Spleen (tissue), 3 donors: ENCODE measurements around the gene RSL24D1.
"Not testable (repeated sequence)": the region's sequence is repeated elsewhere in the genome, so short reads cannot be mapped to it uniquely, and the experiment has no call there.

ENCODE experiments used
- POLR2A ChIP-seq, 3 donors: fragments of 450-650 bp; IDR thresholded peaks; one replicate each; pipeline ENCODE4 v1.5.1; 2017; ENCODE audit warnings: antibody characterized with exemption in 3 of 3, mild to moderate bottlenecking in 1 of 3
- POLR2AphosphoS5 ChIP-seq, 3 donors: sonication (generic); formaldehyde crosslinking; IDR thresholded peaks; one replicate each; pipeline ENCODE4 v1.5.1; 2017; ENCODE audit warnings: antibody characterized with exemption in 3 of 3

DNA sequence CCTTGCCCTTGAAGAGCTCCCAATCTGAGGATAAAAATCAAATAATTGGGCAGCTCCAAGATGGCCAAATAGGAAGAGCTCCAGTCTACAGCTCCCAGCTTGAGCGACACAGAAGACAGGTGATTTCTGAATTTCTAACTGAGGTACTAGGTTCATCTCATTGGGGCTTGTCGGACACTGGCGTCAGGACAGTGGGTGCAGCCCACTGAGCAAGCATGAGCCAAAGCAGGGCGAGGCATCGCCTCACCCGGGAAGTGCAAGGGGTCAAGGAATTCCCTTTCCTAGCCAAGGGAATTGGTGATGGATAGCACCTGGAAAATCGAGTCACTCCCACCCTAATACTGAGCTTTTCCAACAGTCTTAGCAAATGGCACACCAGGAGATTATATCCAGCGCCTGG, 53.6 kb downstream of the RSL24D1 start:
- not testable (repeated sequence) for TF ChIP-seq POLR2A, POLR2AphosphoS5 (IDR thresholded peaks at IDR 0.05)
